ENCODE results near the gene JADE2.

The JADE2 gene

DNA sequence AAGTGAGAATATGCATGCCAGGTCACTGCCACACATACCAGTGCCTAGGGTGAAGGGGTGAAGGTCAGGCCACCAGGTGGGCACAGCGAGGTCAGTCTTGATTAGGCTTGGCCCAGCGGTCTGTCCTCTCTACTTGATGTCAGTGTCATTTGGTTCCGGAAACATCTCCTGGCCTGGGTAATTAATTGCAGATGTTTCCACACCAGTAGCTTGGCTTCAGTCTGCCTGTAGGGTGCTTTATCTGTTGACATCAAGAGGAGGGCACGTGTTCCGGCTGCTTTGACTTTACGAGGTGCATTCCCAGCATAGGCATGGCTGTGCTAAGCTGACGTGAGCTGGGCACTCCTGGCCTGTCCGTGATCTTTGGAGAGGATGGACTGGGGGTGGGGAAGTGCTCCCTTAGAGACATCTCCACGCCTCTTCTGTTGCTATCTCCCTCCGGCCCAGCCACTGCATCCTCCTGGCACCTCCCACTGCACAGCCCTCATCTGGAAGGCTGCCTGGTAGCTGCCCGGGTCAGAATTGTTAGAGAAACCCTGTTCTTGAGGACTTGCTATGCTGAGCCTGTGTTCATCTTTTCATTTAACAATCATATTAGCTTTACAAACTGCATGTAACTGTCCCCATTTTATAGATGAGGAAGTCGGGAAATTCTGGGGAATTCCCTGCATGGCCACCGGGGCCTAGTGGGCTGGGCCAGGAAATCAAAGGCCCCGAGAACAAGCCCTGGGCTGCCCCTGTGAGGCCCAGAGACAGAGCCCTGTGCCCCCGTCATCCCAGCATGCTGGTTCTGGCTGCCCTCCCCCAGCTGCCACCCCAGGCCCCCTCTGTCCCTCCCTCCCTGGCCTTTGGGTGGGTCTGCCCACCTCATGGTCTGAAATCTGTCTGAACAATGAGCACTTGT lies 29.1 kb downstream of the JADE2 start (continued):
- TF ChIP-seq, protein P1, sequence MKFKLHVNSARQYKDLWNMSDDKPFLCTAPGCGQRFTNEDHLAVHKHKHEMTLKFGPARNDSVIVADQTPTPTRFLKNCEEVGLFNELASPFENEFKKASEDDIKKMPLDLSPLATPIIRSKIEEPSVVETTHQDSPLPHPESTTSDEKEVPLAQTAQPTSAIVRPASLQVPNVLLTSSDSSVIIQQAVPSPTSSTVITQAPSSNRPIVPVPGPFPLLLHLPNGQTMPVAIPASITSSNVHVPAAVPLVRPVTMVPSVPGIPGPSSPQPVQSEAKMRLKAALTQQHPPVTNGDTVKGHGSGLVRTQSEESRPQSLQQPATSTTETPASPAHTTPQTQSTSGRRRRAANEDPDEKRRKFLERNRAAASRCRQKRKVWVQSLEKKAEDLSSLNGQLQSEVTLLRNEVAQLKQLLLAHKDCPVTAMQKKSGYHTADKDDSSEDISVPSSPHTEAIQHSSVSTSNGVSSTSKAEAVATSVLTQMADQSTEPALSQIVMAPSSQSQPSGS (tag by site-specific recombination; IDR thresholded peaks at IDR 0.05; ENCODE audit: low read depth) = no peak
- peak; percentile 40 for TF ChIP-seq GLIS2 (tag by site-specific recombination; IDR thresholded peaks at IDR 0.05)
- TF ChIP-seq ZNF366 (tag by site-specific recombination; conservative IDR thresholded peaks at IDR 0.05) = peak; percentile 33; the same call in 1 of the 2 replicates
- no peak for TF ChIP-seq ZNF488 (tag by site-specific recombination; IDR thresholded peaks at IDR 0.05)
- TF ChIP-seq ZIC2 (tag by site-specific recombination; IDR thresholded peaks at IDR 0.05) = peak; percentile 46
- no peak for TF ChIP-seq GLI4 (tag by site-specific recombination; IDR thresholded peaks at IDR 0.05)
- TF ChIP-seq ZNF660 (tag by site-specific recombination; IDR thresholded peaks at IDR 0.05) = no peak
- no peak for TF ChIP-seq PRDM1 (tag by site-specific recombination; IDR thresholded peaks at IDR 0.05)
- peak; percentile 72 for TF ChIP-seq BCL11A (tag by site-specific recombination; IDR thresholded peaks at IDR 0.05; ENCODE audit: low read depth)
- TF ChIP-seq HOXC10 (CRISPR knock-in tag; IDR thresholded peaks at IDR 0.05) = no peak
- 0 out of 2 replicates have a peak, but pooled peaks have one; percentile 7 for TF ChIP-seq ZNF341 (tag by site-specific recombination; IDR thresholded peaks at IDR 0.05; ENCODE audit: low read depth)
- TF ChIP-seq, protein P2, sequence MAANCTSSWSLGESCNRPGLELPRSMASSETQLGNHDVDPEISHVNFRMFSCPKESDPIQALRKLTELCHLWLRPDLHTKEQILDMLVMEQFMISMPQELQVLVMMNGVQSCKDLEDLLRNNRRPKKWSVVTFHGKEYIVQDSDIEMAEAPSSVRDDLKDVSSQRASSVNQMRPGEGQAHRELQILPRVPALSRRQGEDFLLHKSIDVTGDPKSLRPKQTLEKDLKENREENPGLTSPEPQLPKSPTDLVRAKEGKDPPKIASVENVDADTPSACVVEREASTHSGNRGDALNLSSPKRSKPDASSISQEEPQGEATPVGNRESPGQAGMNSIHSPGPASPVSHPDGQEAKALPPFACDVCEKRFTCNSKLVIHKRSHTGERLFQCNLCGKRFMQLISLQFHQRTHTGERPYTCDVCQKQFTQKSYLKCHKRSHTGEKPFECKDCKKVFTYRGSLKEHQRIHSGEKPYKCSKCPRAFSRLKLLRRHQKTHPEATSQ (tag by site-specific recombination; IDR thresholded peaks at IDR 0.05) = no peak
- TF ChIP-seq, protein P3, sequence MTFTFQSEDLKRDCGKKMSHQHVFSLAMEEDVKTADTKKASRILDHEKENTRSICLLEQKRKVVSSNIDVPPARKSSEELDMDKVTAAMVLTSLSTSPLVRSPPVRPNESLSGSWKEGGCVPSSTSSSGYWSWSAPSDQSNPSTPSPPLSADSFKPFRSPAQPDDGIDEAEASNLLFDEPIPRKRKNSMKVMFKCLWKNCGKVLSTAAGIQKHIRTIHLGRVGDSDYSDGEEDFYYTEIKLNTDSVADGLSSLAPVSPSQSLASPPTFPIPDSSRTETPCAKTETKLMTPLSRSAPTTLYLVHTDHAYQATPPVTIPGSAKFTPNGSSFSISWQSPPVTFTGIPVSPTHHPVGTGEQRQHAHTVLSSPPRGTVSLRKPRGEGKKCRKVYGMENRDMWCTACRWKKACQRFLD (tag by site-specific recombination; IDR thresholded peaks at IDR 0.05) = no peak
- TF ChIP-seq ZNF664 (tag by site-specific recombination; IDR thresholded peaks at IDR 0.05) = no peak
- TF ChIP-seq ZBTB8A (tag by site-specific recombination; IDR thresholded peaks at IDR 0.05) = no peak
- TF ChIP-seq, protein P4, sequence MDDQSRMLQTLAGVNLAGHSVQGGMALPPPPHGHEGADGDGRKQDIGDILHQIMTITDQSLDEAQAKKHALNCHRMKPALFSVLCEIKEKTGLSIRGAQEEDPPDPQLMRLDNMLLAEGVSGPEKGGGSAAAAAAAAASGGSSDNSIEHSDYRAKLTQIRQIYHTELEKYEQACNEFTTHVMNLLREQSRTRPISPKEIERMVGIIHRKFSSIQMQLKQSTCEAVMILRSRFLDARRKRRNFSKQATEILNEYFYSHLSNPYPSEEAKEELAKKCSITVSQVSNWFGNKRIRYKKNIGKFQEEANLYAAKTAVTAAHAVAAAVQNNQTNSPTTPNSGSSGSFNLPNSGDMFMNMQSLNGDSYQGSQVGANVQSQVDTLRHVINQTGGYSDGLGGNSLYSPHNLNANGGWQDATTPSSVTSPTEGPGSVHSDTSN (CRISPR knock-in tag; IDR thresholded peaks at IDR 0.05) = no peak
- TF ChIP-seq IKZF3 (tag by site-specific recombination; IDR thresholded peaks at IDR 0.05) = no peak
- TF ChIP-seq ZNF621 (tag by site-specific recombination; IDR thresholded peaks at IDR 0.05) = no peak
- TF ChIP-seq ZBTB49 (tag by site-specific recombination; IDR thresholded peaks at IDR 0.05; ENCODE audit: low read depth) = no peak
- TF ChIP-seq ZNF426 (tag by site-specific recombination; IDR thresholded peaks at IDR 0.05) = no peak
- no peak for TF ChIP-seq ZNF747 (tag by site-specific recombination; IDR thresholded peaks at IDR 0.05)
- TF ChIP-seq, protein P5, sequence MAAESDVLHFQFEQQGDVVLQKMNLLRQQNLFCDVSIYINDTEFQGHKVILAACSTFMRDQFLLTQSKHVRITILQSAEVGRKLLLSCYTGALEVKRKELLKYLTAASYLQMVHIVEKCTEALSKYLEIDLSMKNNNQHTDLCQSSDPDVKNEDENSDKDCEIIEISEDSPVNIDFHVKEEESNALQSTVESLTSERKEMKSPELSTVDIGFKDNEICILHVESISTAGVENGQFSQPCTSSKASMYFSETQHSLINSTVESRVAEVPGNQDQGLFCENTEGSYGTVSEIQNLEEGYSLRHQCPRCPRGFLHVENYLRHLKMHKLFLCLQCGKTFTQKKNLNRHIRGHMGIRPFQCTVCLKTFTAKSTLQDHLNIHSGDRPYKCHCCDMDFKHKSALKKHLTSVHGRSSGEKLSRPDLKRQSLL (tag by site-specific recombination; IDR thresholded peaks at IDR 0.05) = no peak
- TF ChIP-seq PATZ1 (tag by site-specific recombination; IDR thresholded peaks at IDR 0.05) = no peak
- TF ChIP-seq KLF1 (tag by site-specific recombination; IDR thresholded peaks at IDR 0.05) = peak; percentile 82
- TF ChIP-seq ZNF629 (tag by site-specific recombination; IDR thresholded peaks at IDR 0.05) = peak; percentile 57; the same call in 1 of the 2 replicates
- TF ChIP-seq ZNF549 (tag by site-specific recombination; IDR thresholded peaks at IDR 0.05) = no peak
- no peak for TF ChIP-seq ZNF792 (tag by site-specific recombination; IDR thresholded peaks at IDR 0.05)
- no peak for TF ChIP-seq KLF7 (tag by site-specific recombination; IDR thresholded peaks at IDR 0.05; ENCODE audit: borderline replicate concordance)
